ENCODE results near the gene ALDH1A3.

Gene ALDH1A3

GRCh38 chr15:100902436-100903167, 23.0 kb downstream of the ALDH1A3 start:
- DNase-seq, result peak; percentile 49 to 81

- no peak for DNase-seq
Measured at GRCh38 chr15:100903168-100903554, 23.5 kb downstream of the ALDH1A3 start.

- no peak for DNase-seq
Measured at GRCh38 chr15:100905850-100906249, 26.2 kb downstream of the ALDH1A3 start.

GRCh38 chr15:100908466-100908865, 28.8 kb downstream of the ALDH1A3 start:
- no peak for DNase-seq

GRCh38 chr15:100909565-100909964, 29.9 kb downstream of the ALDH1A3 start:
- no peak for DNase-seq

- no peak for DNase-seq
Measured at GRCh38 chr15:100909989-100910955, 30.6 kb downstream of the ALDH1A3 start.

GRCh38 chr15:100911086-100911485, 31.5 kb downstream of the ALDH1A3 start:
- DNase-seq, result no peak

GRCh38 chr15:100913961-100914360, 34.3 kb downstream of the ALDH1A3 start:
- no peak for DNase-seq

GRCh38 chr15:100914876-100915275, 35.2 kb downstream of the ALDH1A3 start:
- no peak for DNase-seq

GRCh38 chr15:100918034-100918689, 38.5 kb downstream of the ALDH1A3 start:
- DNase-seq, result peak in 1 of 2 experiments; percentile 31

- DNase-seq, result no peak
Measured at GRCh38 chr15:100918690-100919480, 39.3 kb downstream of the ALDH1A3 start, which contains the start of gene LRRK1. Gene LRRK1, plus strand, starts transcription at chr15:100919357. Its CDS starts 5,276 bp downstream, at chr15:100924633.

- no peak for DNase-seq
Measured at GRCh38 chr15:100919481-100920405, 40.1 kb downstream of the ALDH1A3 start.

GRCh38 chr15:100920516-100921135, 41.0 kb downstream of the ALDH1A3 start:
- no peak for DNase-seq

- DNase-seq, result no peak
Measured at GRCh38 chr15:100922192-100923040, 42.8 kb downstream of the ALDH1A3 start.

GRCh38 chr15:100923076-100923475, 43.4 kb downstream of the ALDH1A3 start:
- no peak for DNase-seq

- DNase-seq, result no peak
Measured at GRCh38 chr15:100923902-100924301, 44.3 kb downstream of the ALDH1A3 start.

GRCh38 chr15:100924436-100924835, 44.8 kb downstream of the ALDH1A3 start:
- no peak for DNase-seq

- no peak for DNase-seq
Measured at GRCh38 chr15:100925480-100925879, 45.8 kb downstream of the ALDH1A3 start.

GRCh38 chr15:100926258-100926657, 46.6 kb downstream of the ALDH1A3 start:
- no peak for DNase-seq

Measured in SHP77 (cell line).